Stimulated activated naive CD8-positive, alpha-beta T cell treated with anti-CD3 and anti-CD28 coated beads, Interleukin-15, Interleukin-2, amounts not matched to agents 100 U/mL and 50 U/mL, for 24 hours (primary cell): ENCODE results near the gene VSIG2.

Experiments
- ATAC-seq: fragments of 150-1000 bp; cut with Tn5 transposase; one replicate; pipeline ENCODE4 v1.10.0; 2021
- DNase-seq: peaks from one replicate; pipeline ENCODE4 v3.0.0; 2021

Gene VSIG2

DNA sequence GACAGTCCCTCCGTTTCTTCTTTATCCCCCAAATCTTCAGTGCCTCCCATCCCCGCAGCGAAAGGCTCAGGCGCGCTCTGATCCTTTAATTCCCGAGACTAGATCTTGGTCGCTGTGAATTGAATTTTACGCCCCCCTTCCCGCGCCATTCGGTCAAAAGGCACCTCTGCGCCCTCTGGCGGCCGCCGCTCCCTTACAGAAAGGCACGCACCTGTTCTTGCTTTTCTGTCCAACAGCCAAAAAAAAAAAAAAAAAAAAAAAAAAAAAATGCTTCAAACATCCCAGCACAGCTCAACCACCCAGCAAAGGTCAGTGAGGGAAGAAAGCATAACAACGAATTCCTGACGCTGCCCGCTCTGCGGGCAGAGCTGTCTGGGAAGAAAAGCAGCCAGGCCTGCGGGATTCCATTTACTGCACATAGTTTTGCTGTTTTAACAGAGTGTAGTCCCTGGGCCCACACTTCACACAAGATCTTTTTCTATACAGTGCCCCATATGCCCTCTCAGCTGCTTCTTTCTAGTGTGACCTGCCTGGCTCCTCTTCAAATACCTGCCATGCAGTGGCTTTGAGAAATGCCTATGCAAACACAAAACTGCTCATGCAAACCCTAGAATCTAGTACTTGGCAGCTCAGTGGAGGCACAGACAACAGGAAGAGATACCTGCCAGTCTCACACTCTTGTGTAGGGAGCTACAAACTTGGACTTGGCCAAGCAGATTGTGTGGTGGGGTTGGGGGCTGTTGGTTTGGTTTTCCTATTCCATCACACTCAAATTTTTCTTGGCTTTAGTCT lies 11.3 kb upstream of the VSIG2 start:
- DNase-seq (peak; percentile 90), ATAC-seq (peak; percentile 22)

DNA sequence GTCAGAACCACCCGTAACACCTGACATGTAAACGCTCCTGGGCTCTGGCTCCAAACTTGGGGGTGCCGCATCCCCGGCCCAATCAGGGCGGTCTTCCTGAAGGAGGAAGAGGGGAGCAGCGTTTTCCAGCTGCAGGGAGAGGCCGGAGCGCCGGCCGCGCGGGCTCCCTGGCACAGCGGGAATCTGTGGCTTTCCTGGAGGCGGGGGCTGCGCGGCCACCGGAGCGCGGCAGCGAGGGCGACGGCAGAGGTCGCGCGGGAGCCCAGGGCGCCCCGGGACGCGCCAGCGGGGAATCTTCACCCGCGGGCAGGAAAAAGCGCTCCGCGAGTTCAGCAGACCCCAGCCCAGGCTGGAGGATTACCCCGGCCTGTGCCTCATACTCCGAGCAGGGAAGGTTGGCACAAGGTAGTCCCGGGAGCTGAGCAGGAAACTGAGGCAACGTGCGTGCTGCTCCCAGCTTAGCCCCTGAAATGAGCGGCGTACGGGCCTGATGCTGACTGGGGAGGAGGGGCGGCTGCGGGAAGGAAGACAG lies 10.6 kb upstream of the VSIG2 start:
- DNase-seq, result no peak

GRCh38 chr11:124762105-124762623 lies 10.1 kb upstream of the VSIG2 start, which contains the start of gene ESAM:
Gene ESAM, minus strand, starts transcription at chr11:124762290. Its CDS starts 136 bp downstream, at chr11:124762154.
- ATAC-seq (peak; percentile 79), DNase-seq (peak; percentile 80)

More for the DNA sequence above, 10.6 kb upstream of the VSIG2 start:
- peak; percentile 11 for ATAC-seq

DNA sequence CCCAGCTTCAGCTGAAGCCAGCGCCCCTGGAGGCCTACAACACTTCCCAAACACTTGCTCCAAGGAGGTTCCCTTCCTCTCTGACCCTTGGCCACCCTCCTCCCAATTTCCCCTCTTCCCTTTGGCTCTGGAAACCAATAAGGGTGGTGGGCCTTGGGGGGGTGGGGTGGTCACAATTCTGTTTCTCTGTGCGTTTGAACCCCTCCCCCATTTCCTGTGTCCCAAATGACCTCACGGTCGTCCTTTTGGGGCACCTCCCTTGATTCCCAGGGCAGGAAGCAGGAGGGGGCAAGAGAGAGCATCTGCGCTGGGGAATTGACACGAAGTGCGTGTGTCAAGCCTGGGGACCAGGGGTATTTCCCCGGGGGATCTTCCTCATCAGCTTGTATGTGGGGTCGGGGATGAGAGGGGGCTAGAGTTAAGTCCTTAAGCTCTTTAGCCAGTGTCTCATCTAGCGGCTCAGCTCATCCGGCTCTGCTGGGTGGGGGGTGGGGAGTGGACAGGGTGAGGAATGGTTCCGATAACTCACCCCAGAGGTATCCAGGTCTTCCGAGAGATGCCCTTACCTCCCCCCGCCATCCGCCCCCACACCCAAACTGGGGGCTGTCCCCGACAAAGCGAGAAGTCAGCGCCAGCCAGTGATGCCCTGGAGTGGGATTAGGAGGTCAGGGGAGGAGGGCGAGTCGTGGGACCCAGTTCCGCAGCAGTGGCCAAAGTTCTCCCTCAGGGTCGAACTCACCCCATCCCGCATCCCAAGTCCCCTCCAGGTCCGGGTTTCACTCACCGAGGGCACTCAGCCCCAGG lies 9.4 kb upstream of the VSIG2 start:
- peak; percentile 42 for DNase-seq
- ATAC-seq, result no peak

DNA sequence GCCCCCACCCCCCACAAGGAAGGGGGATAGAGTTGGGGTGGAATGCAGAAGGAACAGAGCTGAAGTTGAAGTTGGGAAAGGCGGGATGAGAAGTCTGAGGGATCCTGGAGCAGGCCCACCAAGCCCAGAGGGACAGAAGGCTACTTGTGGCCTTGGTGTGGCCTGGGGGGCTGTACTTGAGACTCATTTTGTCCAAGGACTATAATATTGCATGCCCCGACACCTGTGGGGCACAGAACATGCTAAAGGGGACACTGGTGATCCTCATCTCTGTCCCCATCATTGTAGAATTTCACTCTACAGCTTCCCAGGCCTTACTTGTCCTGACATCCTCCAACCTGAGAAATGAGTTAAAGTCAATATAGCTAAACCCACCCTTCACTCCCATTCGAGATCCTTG lies 8.8 kb upstream of the VSIG2 start:
- DNase-seq, result no peak
- ATAC-seq, result no peak

GRCh38 chr11:124760205-124760652 lies 8.2 kb upstream of the VSIG2 start:
- ATAC-seq (no peak), DNase-seq (no peak)

DNA sequence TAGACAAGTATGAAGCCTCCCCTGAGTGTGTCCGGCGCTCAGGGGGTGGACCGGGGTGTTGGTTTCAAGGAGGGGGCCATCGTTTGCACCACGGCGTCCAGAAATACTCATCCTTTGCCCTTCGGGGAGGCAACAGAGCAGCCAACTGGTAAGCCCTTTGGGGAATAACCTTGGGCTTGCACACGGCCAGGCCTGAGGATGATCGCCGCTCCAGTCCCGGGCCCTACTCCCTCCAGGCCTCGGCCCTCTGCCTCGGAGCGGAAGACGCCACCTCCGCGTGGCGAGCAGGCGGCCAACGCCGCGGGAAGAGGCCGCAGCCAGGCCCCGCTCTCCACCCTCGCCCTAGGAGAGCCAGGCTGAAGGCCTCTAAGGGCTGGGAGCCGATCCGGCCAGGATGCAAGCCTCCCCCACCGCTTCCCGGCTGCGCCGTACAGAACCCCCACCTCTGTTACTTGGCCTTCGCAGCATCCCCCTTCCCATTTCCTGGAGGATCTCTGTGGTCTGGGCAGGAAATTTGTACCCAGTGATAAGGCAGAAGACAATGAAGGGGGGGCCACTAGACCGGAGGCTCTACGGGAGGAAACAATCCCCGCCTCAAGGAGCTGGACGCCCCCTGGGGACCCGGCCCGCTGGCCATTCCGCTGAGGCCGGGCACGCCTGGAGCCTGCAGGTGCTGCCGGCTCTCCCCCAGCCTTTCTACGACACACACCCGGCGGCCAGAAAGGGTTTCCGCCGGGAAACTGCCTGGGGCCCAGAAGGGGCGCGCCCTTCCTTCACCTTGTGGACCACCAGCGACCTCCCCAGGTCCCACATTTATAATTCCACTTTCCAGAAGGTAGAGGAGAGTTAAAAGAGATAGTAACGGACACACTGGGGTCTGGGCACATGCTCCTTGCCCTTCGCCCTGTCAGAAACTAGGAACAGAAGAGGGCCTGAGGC lies 7.5 kb upstream of the VSIG2 start:
- DNase-seq, result no peak
- no peak for ATAC-seq

- peak; percentile 77 for DNase-seq
Measured at GRCh38 chr11:124758355-124759265, 6.6 kb upstream of the VSIG2 start.

GRCh38 chr11:124757320-124757719 lies 5.3 kb upstream of the VSIG2 start:
- no peak for ATAC-seq
- DNase-seq, result no peak

More at GRCh38 chr11:124758355-124759265, 6.6 kb upstream of the VSIG2 start:
- ATAC-seq, result peak; percentile 59

DNA sequence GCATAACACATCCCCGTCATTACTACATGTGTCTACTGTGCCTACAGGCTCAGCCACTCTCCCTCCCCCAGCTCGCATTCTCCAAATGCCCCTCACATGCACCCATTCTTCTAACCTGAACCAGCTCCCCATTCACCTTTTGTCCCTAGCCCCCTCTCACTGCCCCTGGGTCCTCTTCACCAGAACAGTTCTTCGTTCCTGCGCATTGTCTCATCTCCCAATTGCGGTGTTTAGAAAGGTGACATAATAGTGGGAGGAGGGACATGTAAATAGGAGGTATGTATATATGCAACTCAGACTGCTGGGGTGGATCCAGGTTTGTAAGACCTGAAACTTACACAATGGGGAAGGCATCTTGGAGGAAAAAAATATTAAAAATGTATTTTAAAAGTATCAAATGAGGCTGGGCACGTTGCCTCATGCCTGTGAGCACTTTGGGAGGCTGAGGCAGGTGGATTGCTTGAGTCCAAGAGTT lies 4.7 kb upstream of the VSIG2 start:
- no peak for DNase-seq

DNA sequence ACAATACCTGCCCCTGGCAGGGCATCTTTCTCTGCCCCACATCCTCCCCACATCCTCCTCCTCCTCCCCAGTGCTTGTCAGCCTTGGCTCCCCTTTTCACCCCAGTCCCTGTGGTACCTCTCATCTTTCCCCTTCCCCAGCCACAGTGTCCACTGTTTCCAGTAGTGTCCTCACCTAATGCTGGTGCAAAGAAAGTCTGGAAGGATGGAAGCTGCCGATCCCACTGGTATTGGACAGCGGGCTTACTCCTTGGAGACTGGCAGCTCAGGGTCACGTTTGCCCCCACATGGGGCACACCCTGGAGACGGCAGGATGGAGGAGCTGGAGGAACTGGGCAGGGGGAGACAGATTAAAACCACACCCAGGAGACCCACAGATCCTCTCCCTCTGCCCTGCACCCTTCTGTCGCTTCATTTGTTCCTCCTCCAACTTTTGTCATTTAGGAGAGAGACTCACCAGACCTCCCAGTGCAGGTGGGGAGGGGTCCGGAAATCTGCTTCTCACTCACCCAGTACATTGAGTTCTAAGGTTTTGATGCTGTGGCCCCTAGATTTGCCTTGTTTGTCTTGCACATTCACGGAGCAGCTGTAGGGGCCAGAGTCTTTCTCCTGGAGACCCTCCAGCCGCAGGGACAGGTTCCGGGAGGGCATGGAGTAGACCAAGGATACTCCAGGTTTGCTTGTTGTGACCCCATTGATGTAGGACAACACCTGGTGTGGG lies 4.1 kb upstream of the VSIG2 start:
- DNase-seq (no peak), ATAC-seq (no peak)

More for the DNA sequence above, 4.7 kb upstream of the VSIG2 start:
- ATAC-seq, result no peak

- no peak for ATAC-seq
- no peak for DNase-seq
Measured at GRCh38 chr11:124754710-124755109, 2.7 kb upstream of the VSIG2 start.

GRCh38 chr11:124754309-124754708 lies 2.3 kb upstream of the VSIG2 start:
- DNase-seq (no peak), ATAC-seq (no peak)

DNA sequence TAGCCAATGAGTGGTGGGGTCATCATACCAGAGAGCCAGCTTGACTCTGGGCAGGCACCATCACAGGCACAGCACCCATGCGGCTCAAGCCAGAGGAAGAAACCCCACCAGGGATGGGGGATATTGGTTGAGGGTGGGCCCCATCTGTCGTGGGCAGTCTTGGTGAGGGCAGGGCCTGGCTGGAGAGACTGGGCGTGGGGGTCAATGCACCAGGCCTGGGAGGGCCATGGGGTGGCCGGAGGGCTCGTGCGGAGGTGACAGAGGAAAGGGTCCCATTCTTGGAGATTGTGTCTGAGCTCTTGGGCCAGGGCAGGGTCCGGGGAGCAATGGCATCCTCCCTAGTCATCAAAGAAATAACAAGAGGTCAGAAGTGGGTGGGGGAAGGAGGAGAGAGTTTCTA lies 1.6 kb upstream of the VSIG2 start:
- no peak for DNase-seq
- no peak for ATAC-seq

DNA sequence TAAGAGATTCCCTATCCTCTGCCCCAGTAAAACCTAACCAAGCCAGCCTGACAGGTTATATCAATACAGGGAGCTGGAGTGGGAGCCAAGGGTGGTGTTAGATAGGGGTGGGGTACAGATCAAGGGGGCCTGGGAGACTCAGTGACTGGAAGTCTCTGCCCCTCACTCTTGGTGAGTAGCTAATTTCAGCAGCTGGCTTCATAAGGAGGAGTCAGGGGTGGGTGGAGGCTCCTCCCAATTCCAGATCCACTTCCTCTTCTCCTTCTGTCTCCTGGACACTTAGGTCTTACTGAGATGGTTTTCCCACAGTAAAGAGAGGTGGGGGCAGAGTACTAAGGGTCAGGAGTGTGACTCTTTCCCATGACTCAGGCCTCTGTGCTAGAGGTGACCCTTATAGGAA lies 1.1 kb upstream of the VSIG2 start:
- ATAC-seq (no peak), DNase-seq (no peak)

GRCh38 chr11:124752471-124753102 lies 532 bp upstream of the VSIG2 start:
- DNase-seq (no peak), ATAC-seq (no peak)

GRCh38 chr11:124751391-124751740 lies 689 bp downstream of the VSIG2 start:
- DNase-seq (no peak), ATAC-seq (no peak)

DNA sequence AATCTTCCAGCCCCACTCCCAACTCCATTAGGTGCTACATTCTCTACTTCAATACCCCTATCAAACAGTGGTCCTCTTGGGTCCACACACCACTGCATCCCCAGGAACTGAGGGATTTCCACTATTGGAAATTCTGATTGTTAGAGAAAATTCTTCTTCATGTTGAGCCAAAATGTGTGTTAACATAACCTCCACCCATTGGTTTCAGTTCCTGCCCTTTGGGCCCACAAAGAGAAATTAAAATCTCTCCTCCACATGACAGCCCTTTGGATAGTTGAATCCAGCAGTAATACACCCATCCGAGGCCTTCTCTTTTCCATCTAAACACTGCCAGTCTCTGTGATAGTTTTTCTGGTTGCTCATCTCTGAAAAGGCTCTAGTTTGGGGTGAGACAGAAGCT lies 2.1 kb downstream of the VSIG2 start:
- ATAC-seq, result no peak
- DNase-seq, result no peak
